ENCODE data around the gene AGBL1. TPM values are rescaled to one million over a fixed set of nuclear protein-coding genes. Genes with fewer than 3 reads are reported as not detected.

Gene AGBL1
- total RNA-seq, 4 donors from 2014 or later, result 0.32 to 0.40 TPM; not detected in 2

GRCh38 chr15:86403221-86403620, 323.6 kb downstream of the AGBL1 start:
- TF ChIP-seq POLR2A (IDR thresholded peaks at IDR 0.05), result no peak
- no peak for TF ChIP-seq EP300 (IDR thresholded peaks at IDR 0.05; ENCODE audit: low read depth)
- TF ChIP-seq POLR2AphosphoS5 (IDR thresholded peaks at IDR 0.05), result no peak
- no peak for TF ChIP-seq CTCF (IDR thresholded peaks at IDR 0.05)
- in situ Hi-C loops (cut with MboI; ENCODE audit: low pct_ligation_motif_present in 1 of 4, low pct_unique_long_range_greater_than_20kb in 1 of 4, low sequenced_read_pairs in 3 of 4) (no loop called here), intact Hi-C loops (cut with DNase I; ENCODE audit: low total_unique reads) (no loop called here)
- no peaks in the 10 kb centered on the region for H3K4me1 ChIP-seq
- H3K4me3 ChIP-seq, result no peak overlapping the region
- no peak overlapping the region for H3K27ac ChIP-seq
- H3K27me3 ChIP-seq, result no peaks in the 10 kb centered on the region
- DNase-seq, result no peak
- no peaks in the 10 kb centered on the region for H3K9me3 ChIP-seq
- H3K36me3 ChIP-seq, result no peaks in the 10 kb centered on the region

- no peak for DNase-seq
- Histone ChIP-seq H3K36me3 (no peaks in the 10 kb centered on the region), H3K27ac (no peak overlapping the region), H3K4me3 (no peak overlapping the region), H3K27me3 (no peaks in the 10 kb centered on the region), H3K9me3 (no peaks in the 10 kb centered on the region), H3K4me1 (no peaks in the 10 kb centered on the region)
- 50 to 80% methylated on average over 1 to 3 of the region's 3 CpGs for WGBS, 2 donors (ENCODE audit: low coverage in 1 of 2)
- TF ChIP-seq CTCF (IDR thresholded peaks at IDR 0.05) (no peak), EP300 (IDR thresholded peaks at IDR 0.05; ENCODE audit: low read depth) (no peak), POLR2AphosphoS5 (IDR thresholded peaks at IDR 0.05) (no peak), POLR2A (IDR thresholded peaks at IDR 0.05) (no peak)
- intact Hi-C loops (cut with DNase I; ENCODE audit: low total_unique reads), result no loop called here
- in situ Hi-C loops (cut with MboI; ENCODE audit: low pct_ligation_motif_present in 1 of 4, low pct_unique_long_range_greater_than_20kb in 1 of 4, low sequenced_read_pairs in 3 of 4), result no loop called here
Measured at GRCh38 chr15:86403914-86404583, 324.4 kb downstream of the AGBL1 start.

GRCh38 chr15:86408261-86408660, 328.6 kb downstream of the AGBL1 start:
- Histone ChIP-seq H3K4me3 (no peak overlapping the region), H3K27me3 (no peaks in the 10 kb centered on the region), H3K36me3 (no peaks in the 10 kb centered on the region), H3K27ac (no peak overlapping the region), H3K4me1 (no peaks in the 10 kb centered on the region), H3K9me3 (no peaks in the 10 kb centered on the region)
- intact Hi-C loops (cut with DNase I; ENCODE audit: low total_unique reads), result no loop called here
- no peak for TF ChIP-seq EP300 (IDR thresholded peaks at IDR 0.05; ENCODE audit: low read depth)
- TF ChIP-seq POLR2AphosphoS5 (IDR thresholded peaks at IDR 0.05), result no peak
- TF ChIP-seq POLR2A (IDR thresholded peaks at IDR 0.05), result no peak
- in situ Hi-C loops (cut with MboI; ENCODE audit: low pct_ligation_motif_present in 1 of 4, low pct_unique_long_range_greater_than_20kb in 1 of 4, low sequenced_read_pairs in 3 of 4), result no loop called here
- no peak for DNase-seq
- 68 to 79% methylated on average over 3 of the region's 3 CpGs for WGBS, 2 donors (ENCODE audit: low coverage in 1 of 2)

GRCh38 chr15:86411916-86412315, 332.2 kb downstream of the AGBL1 start:
- Histone ChIP-seq H3K4me1 (no peaks in the 10 kb centered on the region), H3K4me3 (no peak overlapping the region), H3K36me3 (no peaks in the 10 kb centered on the region), H3K9me3 (no peaks in the 10 kb centered on the region), H3K27me3 (no peaks in the 10 kb centered on the region), H3K27ac (no peak overlapping the region)
- in situ Hi-C loops (cut with MboI; ENCODE audit: low pct_ligation_motif_present in 1 of 4, low pct_unique_long_range_greater_than_20kb in 1 of 4, low sequenced_read_pairs in 3 of 4), result no loop called here
- no peak for DNase-seq
- no peak for TF ChIP-seq POLR2AphosphoS5 (IDR thresholded peaks at IDR 0.05)
- intact Hi-C loops (cut with DNase I; ENCODE audit: low total_unique reads), result no loop called here
- 63% methylated on average over 2 of the region's 2 CpGs; no CpG with 5 or more reads in 1 of the 2 donors for WGBS, 2 donors (ENCODE audit: low coverage in 1 of 2)

- Histone ChIP-seq H3K4me3 (no peak overlapping the region), H3K36me3 (no peaks in the 10 kb centered on the region)
- in situ Hi-C loops (cut with MboI; ENCODE audit: low pct_ligation_motif_present in 1 of 4, low pct_unique_long_range_greater_than_20kb in 1 of 4, low sequenced_read_pairs in 3 of 4), result no loop called here
Measured at GRCh38 chr15:86413191-86413590, 333.5 kb downstream of the AGBL1 start.

More at GRCh38 chr15:86413191-86413590, 333.5 kb downstream of the AGBL1 start:
- TF ChIP-seq POLR2A (IDR thresholded peaks at IDR 0.05), result no peak
- no peak for TF ChIP-seq POLR2AphosphoS5 (IDR thresholded peaks at IDR 0.05)
- TF ChIP-seq EP300 (IDR thresholded peaks at IDR 0.05; ENCODE audit: low read depth), result no peak
- TF ChIP-seq CTCF (IDR thresholded peaks at IDR 0.05), result no peak
- 78 to 86% methylated on average over 1 of the region's 1 CpG for WGBS, 2 donors (ENCODE audit: low coverage in 1 of 2)
- H3K27ac ChIP-seq, result no peak overlapping the region
- no peaks in the 10 kb centered on the region for H3K27me3 ChIP-seq
- no peaks in the 10 kb centered on the region for H3K4me1 ChIP-seq
- no peaks in the 10 kb centered on the region for H3K9me3 ChIP-seq
- intact Hi-C loops (cut with DNase I; ENCODE audit: low total_unique reads), result no loop called here
- no peak for DNase-seq

Data from transverse colon (tissue), 4 donors.